Keratinocyte (primary cell): ENCODE results near the gene DENND6A. TPM values are rescaled to one million over a fixed set of nuclear protein-coding genes. Genes with fewer than 3 reads are reported as not detected.

ENCODE experiments used
- DNase-seq: peaks from one replicate; pipeline ENCODE4 v3.0.0-alpha.2; 2011; ENCODE audit warnings: low read depth, missing footprints, low spot score
- FAIRE-seq: peaks from 2 replicates; lab custom pipeline; 2011; peaks lifted over from hg19 to GRCh38; lab: Jason Lieb, UNC
- H2AFZ ChIP-seq: 2 replicates; pipeline ENCODE4 v1.6.0; 2012; ENCODE audit warnings: low read length, control low read depth, inconsistent platforms; ENCODE audit not compliant: control insufficient read depth
- H3K27ac ChIP-seq: 2 replicates; pipeline ENCODE4 v1.5.1; 2011; ENCODE audit warnings: low read length; ENCODE audit not compliant: control insufficient read depth, insufficient read depth
- H3K27me3 ChIP-seq: 3 replicates; pipeline ENCODE4 v1.6.0; 2011; ENCODE audit warnings: low read length; ENCODE audit not compliant: control insufficient read depth, insufficient read depth; ENCODE audit errors: extremely low read depth
- H3K36me3 ChIP-seq, 2 experiments: 2 replicates in 1 of 2; 3 replicates in 1 of 2; pipeline ENCODE4 v1.5.1; 2011; ENCODE audit warnings: low read length in 2 of 2, mild to moderate bottlenecking in 1 of 2; ENCODE audit not compliant: control insufficient read depth in 2 of 2, insufficient read depth in 2 of 2; ENCODE audit errors: extremely low read depth in 1 of 2
- H3K4me1 ChIP-seq: 3 replicates; pipeline ENCODE4 v1.5.1; 2011; ENCODE audit warnings: low read length; ENCODE audit not compliant: control insufficient read depth, insufficient read depth; ENCODE audit errors: extremely low read depth
- H3K4me2 ChIP-seq: 3 replicates; pipeline ENCODE4 v1.6.0; 2011; ENCODE audit warnings: low read depth, low read length; ENCODE audit not compliant: control insufficient read depth, insufficient read depth; ENCODE audit errors: extremely low read depth
- H3K4me3 ChIP-seq, 3 experiments: fragments of 200-600 bp in 1 of 3; sonication (generic) in 1 of 3; 2 replicates in 2 of 3; 3 replicates in 1 of 3; pipeline ENCODE4 v1.5.1; 2011 to 2016; ENCODE audit warnings: low read length in 3 of 3, mild to moderate bottlenecking in 3 of 3, control low read depth in 2 of 3, inconsistent platforms in 1 of 3, low read depth in 1 of 3, mixed read lengths in 1 of 3, mixed run types in 1 of 3, moderate library complexity in 1 of 3; ENCODE audit not compliant: control insufficient read depth in 2 of 3, insufficient read depth in 2 of 3; ENCODE audit errors: extremely low read depth in 1 of 3
- H3K79me2 ChIP-seq: 2 replicates; pipeline ENCODE4 v1.6.0; 2012; ENCODE audit warnings: low read length; ENCODE audit not compliant: control insufficient read depth, insufficient read depth
- H3K9ac ChIP-seq: 3 replicates; pipeline ENCODE4 v1.6.0; 2011; ENCODE audit warnings: low read length; ENCODE audit not compliant: control insufficient read depth, insufficient read depth; ENCODE audit errors: extremely low read depth
- H3K9me1 ChIP-seq: 3 replicates; pipeline ENCODE4 v1.6.0; 2011; ENCODE audit warnings: low read length; ENCODE audit not compliant: control insufficient read depth, insufficient read depth; ENCODE audit errors: extremely low read depth
- H3K9me3 ChIP-seq: 2 replicates; pipeline ENCODE4 v1.5.1; 2012; ENCODE audit warnings: low read depth, low read length; ENCODE audit not compliant: control insufficient read depth
- H4K20me1 ChIP-seq: 3 replicates; pipeline ENCODE4 v1.6.0; 2011; ENCODE audit warnings: low read length; ENCODE audit not compliant: control insufficient read depth, insufficient read depth; ENCODE audit errors: extremely low read depth
- EZH2 ChIP-seq: IDR thresholded peaks from one replicate; pipeline ENCODE4 v1.6.1; 2012; ENCODE audit warnings: inconsistent platforms, mild to moderate bottlenecking, low read length, moderate library complexity
- dilution Hi-C: fragments of 300-500 bp; cut with MboI; formaldehyde crosslinking; loops from one replicate; pipeline ENCODE4 v1.7.0; 2020; ENCODE audit warnings: low sequenced_read_pairs; ENCODE audit not compliant: extremely low pct_ligation_motif_present
- polyA plus RNA-seq, 5 experiments: library from polyadenylated mRNA; depleted of rRNA in 3 of 5; stranded (reverse) in 3 of 5; stranded (forward) in 1 of 5; unstranded in 1 of 5; fragments of >200 nt; gene quantifications; 1 replicate in 1 of 5; 2 replicates in 3 of 5; 3 replicates in 1 of 5; pipeline versions ENCODE4 v1.2.1 to v1.2.3, GENCODE V29; 2011 to 2012; ENCODE audit warnings: missing spikeins in 2 of 5, low read depth in 1 of 5, low replicate concordance in 1 of 5
- TF ChIP-seq, protein P1 (sequence below), 3 experiments: IDR thresholded peaks in 1 of 3; conservative IDR thresholded peaks in 1 of 3; optimal IDR thresholded peaks in 1 of 3; 2 replicates in 2 of 3; 3 replicates in 1 of 3; pipeline versions ENCODE3 to v1.5.1; 2011; ENCODE audit warnings: low read length in 3 of 3, mild to moderate bottlenecking in 3 of 3, moderate library complexity in 2 of 3, control low read depth in 1 of 3, inconsistent platforms in 1 of 3; ENCODE audit not compliant: insufficient read depth in 2 of 3; ENCODE audit errors: extremely low read depth in 1 of 3

The DENND6A gene
- polyA plus RNA-seq, 1 donor (not counting 4 experiments of a cell fraction or from before 2014, with no cell fraction given), result 22.8 TPM

GRCh38 chr3:57730682-57731081 is 37.8 kb upstream of the DENND6A start:
- Histone ChIP-seq H3K9ac (no peak overlapping the region), H3K27ac (no peak overlapping the region), H3K36me3 (no peaks in the 10 kb centered on the region), H3K27me3 (no peaks in the 10 kb centered on the region), H3K4me2 (no peak overlapping the region), H3K9me3 (no peaks in the 10 kb centered on the region), H3K79me2 (no peaks in the 10 kb centered on the region), H2AFZ (no peak overlapping the region), H3K4me3 (no peak overlapping the region), H3K4me1 (peaks cover 18% of the 10 kb centered on the region), H4K20me1 (no peaks in the 10 kb centered on the region), H3K9me1 (no peaks in the 10 kb centered on the region)
- DNase-seq (no peak), FAIRE-seq (no peak)
- TF ChIP-seq EZH2, result no peak
- TF ChIP-seq, protein P1, sequence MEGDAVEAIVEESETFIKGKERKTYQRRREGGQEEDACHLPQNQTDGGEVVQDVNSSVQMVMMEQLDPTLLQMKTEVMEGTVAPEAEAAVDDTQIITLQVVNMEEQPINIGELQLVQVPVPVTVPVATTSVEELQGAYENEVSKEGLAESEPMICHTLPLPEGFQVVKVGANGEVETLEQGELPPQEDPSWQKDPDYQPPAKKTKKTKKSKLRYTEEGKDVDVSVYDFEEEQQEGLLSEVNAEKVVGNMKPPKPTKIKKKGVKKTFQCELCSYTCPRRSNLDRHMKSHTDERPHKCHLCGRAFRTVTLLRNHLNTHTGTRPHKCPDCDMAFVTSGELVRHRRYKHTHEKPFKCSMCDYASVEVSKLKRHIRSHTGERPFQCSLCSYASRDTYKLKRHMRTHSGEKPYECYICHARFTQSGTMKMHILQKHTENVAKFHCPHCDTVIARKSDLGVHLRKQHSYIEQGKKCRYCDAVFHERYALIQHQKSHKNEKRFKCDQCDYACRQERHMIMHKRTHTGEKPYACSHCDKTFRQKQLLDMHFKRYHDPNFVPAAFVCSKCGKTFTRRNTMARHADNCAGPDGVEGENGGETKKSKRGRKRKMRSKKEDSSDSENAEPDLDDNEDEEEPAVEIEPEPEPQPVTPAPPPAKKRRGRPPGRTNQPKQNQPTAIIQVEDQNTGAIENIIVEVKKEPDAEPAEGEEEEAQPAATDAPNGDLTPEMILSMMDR (optimal IDR thresholded peaks at IDR 0.05 in 1 of 3, IDR thresholded peaks at IDR 0.05 in 1 of 3, conservative IDR thresholded peaks at IDR 0.05 in 1 of 3; ENCODE audit: extremely low read depth in 1 of 3, insufficient read depth in 2 of 3, low read length in 3 of 3), result no peak
- dilution Hi-C loops, result no loop called here

DNA sequence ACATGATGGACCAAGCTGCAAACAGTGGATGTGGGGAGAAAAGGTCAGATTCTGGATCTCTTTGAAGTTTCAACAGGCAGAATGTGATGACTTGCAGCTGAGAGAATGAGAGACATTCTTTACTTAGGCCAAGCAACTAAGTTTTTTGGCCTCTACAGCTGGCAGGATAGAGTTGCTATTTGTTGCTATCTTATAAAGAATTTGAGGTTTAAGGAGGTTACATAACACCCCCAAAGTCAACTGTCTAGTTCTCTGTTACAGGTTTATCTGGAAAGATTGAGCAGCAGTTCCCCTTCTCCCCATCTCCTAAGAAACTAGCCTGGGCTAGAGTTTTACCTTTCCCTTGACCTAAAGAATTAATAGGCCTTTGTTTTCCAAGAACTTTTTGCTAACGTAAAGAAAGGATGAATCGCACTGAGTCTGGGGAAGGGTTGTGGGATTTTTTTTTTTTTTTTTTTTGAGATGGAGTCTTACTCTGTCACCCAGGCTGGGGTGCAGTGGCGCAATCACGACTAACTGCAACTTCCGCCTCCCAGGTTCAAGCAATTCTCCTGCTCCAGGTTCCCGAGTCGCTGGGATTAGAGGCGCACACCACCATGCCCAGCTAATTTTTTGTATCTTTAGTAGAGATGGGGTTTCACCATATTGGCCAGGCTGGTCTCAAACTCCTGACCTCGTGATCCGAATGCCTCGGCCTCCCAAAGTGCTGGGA is 36.6 kb upstream of the DENND6A start:
- Histone ChIP-seq H3K27me3 (no peaks in the 10 kb centered on the region), H3K79me2 (no peaks in the 10 kb centered on the region), H2AFZ (peak overlapping the region; percentile 40), H3K4me1 (peaks cover 18% of the 10 kb centered on the region), H3K27ac (no peak overlapping the region), H3K9ac (no peak overlapping the region), H3K36me3 (no peaks in the 10 kb centered on the region), H3K4me3 (no peak overlapping the region), H3K9me1 (no peaks in the 10 kb centered on the region), H3K4me2 (no peak overlapping the region), H4K20me1 (no peaks in the 10 kb centered on the region), H3K9me3 (no peaks in the 10 kb centered on the region)
- DNase-seq (no peak), FAIRE-seq (peak; percentile 39)
- dilution Hi-C loops, result no loop called here
- TF ChIP-seq, protein P1 (optimal IDR thresholded peaks at IDR 0.05 in 1 of 3, IDR thresholded peaks at IDR 0.05 in 1 of 3, conservative IDR thresholded peaks at IDR 0.05 in 1 of 3; ENCODE audit: extremely low read depth in 1 of 3, insufficient read depth in 2 of 3, low read length in 3 of 3), result no peak
- TF ChIP-seq EZH2, result no peak
